GM23248 (cell line): ENCODE results near the gene MTG2.

Experiments used
- EZH2 ChIP-seq: fragments of 200-600 bp; sonication (generic); IDR thresholded peaks from 2 replicates; pipeline ENCODE4 v1.6.1; 2018; ENCODE audit warnings: antibody characterized with exemption, mild to moderate bottlenecking; ENCODE audit not compliant: insufficient read depth, poor library complexity, severe bottlenecking
- EZH2phosphoT487 ChIP-seq: fragments of 200-600 bp; sonication (generic); IDR thresholded peaks from 2 replicates; pipeline ENCODE4 v1.6.1; 2018; ENCODE audit warnings: antibody characterized with exemption, moderate library complexity, mild to moderate bottlenecking, low read depth; ENCODE audit not compliant: insufficient read depth

GRCh38 chr20:62170536-62170935, 12.3 kb upstream of the MTG2 start:
- TF ChIP-seq EZH2phosphoT487 = no peak
- TF ChIP-seq EZH2 = no peak
